ENCODE results near the gene KDM8. TPM values are rescaled to one million over a fixed set of nuclear protein-coding genes. Genes with fewer than 3 reads are reported as not detected.

Gene KDM8
- total and polyA plus RNA-seq, 9 of the 15 experiments (the other 6 are each of a cell fraction or from before 2014, with no cell fraction given): 0.61 to 9.1 (median 5.4) TPM

- Histone ChIP-seq H3K9me3 (replicated peaks; ENCODE audit: control insufficient read depth, insufficient read depth, low read depth, low read length) (no peaks in the 10 kb centered on the region), H3K4me1 (replicated peaks in 1 of 2; ENCODE audit: control insufficient read depth in 2 of 2, insufficient read depth in 2 of 2, low read length in 2 of 2) (peaks cover 22 to 56% of the 10 kb centered on the region in 2 experiments), H3K27me3 (ENCODE audit: control insufficient read depth in 2 of 2, insufficient read depth in 2 of 2, low read length in 2 of 2) (no peaks in the 10 kb centered on the region), H3K9ac (ENCODE audit: insufficient read depth in 1 of 2, low read depth in 2 of 2, low read length in 2 of 2) (no peak overlapping the region), H3K4me3 (no peak overlapping the region), H4K20me1 (replicated peaks; ENCODE audit: control insufficient read depth, insufficient read depth, low read length) (0 out of 2 replicates have a peak, but pooled peaks cover 2% of the 10 kb centered on the region), H3K4me2 (ENCODE audit: insufficient read depth, low read length) (no peak overlapping the region), H3K36me3 (ENCODE audit: control insufficient read depth, insufficient read depth, low read length) (no peaks in the 10 kb centered on the region), H3K9me1 (ENCODE audit: control insufficient read depth, insufficient read depth, low read length) (no peaks in the 10 kb centered on the region), H3K79me2 (ENCODE audit: control insufficient read depth, insufficient read depth, low read length) (0 out of 3 replicates have a peak, but pooled peaks cover 4% of the 10 kb centered on the region), H3K27ac (ENCODE audit: extremely low read depth, low read depth, low read length) (no peak overlapping the region), H2AFZ (ENCODE audit: low read depth, low read length) (no peak overlapping the region)
- FAIRE-seq: no peak
- in situ Hi-C loops (cut with MboI) (loop anchor here (5.0 kb wide), 1 partner anchor 66 kb away; no protein-coding TSS in a partner anchor), intact Hi-C loops (cut with micrococcal nuclease) (no loop called here)
- no peak for DNase-seq (ENCODE audit: extremely low read depth in 1 of 4, low spot score in 3 of 4)
- 73% methylated on average over 13 of the region's 13 CpGs for WGBS (ENCODE audit: insufficient coverage, low coverage, missing lambda C conversion rate)
- ChIA-PET POLR2A (interaction anchor here (0.6 to 0.8 kb wide), 2 partner anchors 36 to 38 kb away, joined by 3 to 4 read pairs; partner anchors contain the start of gene KDM8), CTCF (ENCODE audit: low intra/inter-chr PET ratio) (no interaction called here)
- no TSS peak for BruUV-seq (replicated peaks)
- ATAC-seq: no peak
- TF ChIP-seq NR2C2 (CRISPR knock-in tag; IDR thresholded peaks at IDR 0.05): no peak
- no peak for TF ChIP-seq NR2C2 (tag; IDR thresholded peaks at IDR 0.05)
- no peak for TF ChIP-seq BRCA1 (IDR thresholded peaks at IDR 0.05)
- TF ChIP-seq BRCA1 (CRISPR knock-in tag; IDR thresholded peaks at IDR 0.05): no peak
- no peak for TF ChIP-seq DEAF1 (CRISPR knock-in tag; IDR thresholded peaks at IDR 0.05)
- TF ChIP-seq NCOR1 (IDR thresholded peaks at IDR 0.05): no peak
- no peak for TF ChIP-seq RBM14 (IDR thresholded peaks at IDR 0.05; ENCODE audit: borderline replicate concordance, insufficient read depth, low read depth, low read length)
- no peak for TF ChIP-seq ZKSCAN1 (IDR thresholded peaks at IDR 0.05; ENCODE audit: low read depth, low read length)
- no peak for TF ChIP-seq ZNF609 (CRISPR knock-in tag; IDR thresholded peaks at IDR 0.05; ENCODE audit: borderline replicate concordance)
- no peak for TF ChIP-seq SIRT6 (IDR thresholded peaks at IDR 0.05; ENCODE audit: low read depth, low read length)
- no peak for TF ChIP-seq CREB3 (tag; conservative IDR thresholded peaks at IDR 0.05; ENCODE audit: low read depth)
- TF ChIP-seq CBX5 (IDR thresholded peaks at IDR 0.05; ENCODE audit: borderline replicate concordance, low read depth): no peak
- no peak for TF ChIP-seq CHD2 (IDR thresholded peaks at IDR 0.05; ENCODE audit: low read depth, low read length)
- TF ChIP-seq ZBTB2 (IDR thresholded peaks at IDR 0.05): no peak
- TF ChIP-seq NCOA4 (IDR thresholded peaks at IDR 0.05; ENCODE audit: partially characterized antibody): no peak
These were observed 38.3 kb downstream of the KDM8 start for GRCh38 chr16:27241658-27242057.

All from K562 (cell line).